ENCODE measurements around the gene NBDY.
"Not testable (repeated sequence)": the region's sequence is repeated elsewhere in the genome, so short reads cannot be mapped to it uniquely, and the experiment has no call there.

Gene NBDY, protein sequence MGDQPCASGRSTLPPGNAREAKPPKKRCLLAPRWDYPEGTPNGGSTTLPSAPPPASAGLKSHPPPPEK

DNA sequence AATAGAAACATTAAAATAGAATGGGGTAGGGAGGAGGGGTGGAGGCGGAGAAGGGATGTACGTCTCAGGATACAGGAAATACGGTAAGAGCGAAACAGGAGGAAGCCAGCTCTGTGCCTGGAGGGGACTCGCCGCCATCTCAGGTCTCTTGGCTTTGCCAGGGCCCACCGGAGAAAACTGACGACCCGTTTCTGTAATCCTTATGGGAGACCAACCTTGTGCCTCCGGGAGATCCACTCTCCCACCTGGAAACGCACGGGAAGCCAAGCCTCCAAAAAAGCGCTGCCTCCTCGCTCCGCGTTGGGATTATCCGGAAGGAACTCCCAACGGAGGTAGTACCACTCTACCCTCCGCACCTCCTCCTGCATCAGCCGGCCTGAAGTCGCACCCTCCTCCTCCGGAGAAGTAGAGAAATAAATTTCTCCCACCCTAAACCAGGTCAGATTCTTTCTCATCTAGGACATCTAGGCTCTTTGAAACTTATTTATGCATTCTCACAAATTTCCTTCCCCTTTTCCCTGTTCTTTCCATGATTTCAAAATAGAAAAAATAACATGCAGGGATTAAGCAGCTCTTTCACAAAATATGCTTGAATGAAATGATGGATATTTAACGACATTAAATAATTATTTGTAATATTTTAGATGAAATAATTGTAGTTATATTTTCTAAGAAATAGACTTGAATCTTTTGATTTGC, at the start of gene NBDY:
TSS of gene NBDY (plus strand) at position 92 of the 699 bp plus-strand sequence. CDS start at position 203, 111 bp downstream.
- H4K20me1 ChIP-seq: peaks cover 31% of the 10 kb centered on the region
- peak within 1 kb of the TSS; percentile 65 for H3K4me2 ChIP-seq
- H3K4me1 ChIP-seq: 0 out of 2 replicates have a peak, but pooled peaks cover 8% of the 10 kb centered on the region
- H3K27me3 ChIP-seq: peaks cover 61% of the 10 kb centered on the region
- TF ChIP-seq Cebpa-rat (IDR thresholded peaks at IDR 0.05): no peak
- peak within 1 kb of the TSS; percentile 82 for H3K9ac ChIP-seq
- peak within 1 kb of the TSS; percentile 72 for H3K4me3 ChIP-seq
- no peaks in the 10 kb centered on the region for H3K36me3 ChIP-seq
- peaks cover 1% of the 10 kb centered on the region; the same call in 1 of the 2 replicates for H3K9me3 ChIP-seq
- peak within 1 kb of the TSS; percentile 81 for H3K27ac ChIP-seq

DNA sequence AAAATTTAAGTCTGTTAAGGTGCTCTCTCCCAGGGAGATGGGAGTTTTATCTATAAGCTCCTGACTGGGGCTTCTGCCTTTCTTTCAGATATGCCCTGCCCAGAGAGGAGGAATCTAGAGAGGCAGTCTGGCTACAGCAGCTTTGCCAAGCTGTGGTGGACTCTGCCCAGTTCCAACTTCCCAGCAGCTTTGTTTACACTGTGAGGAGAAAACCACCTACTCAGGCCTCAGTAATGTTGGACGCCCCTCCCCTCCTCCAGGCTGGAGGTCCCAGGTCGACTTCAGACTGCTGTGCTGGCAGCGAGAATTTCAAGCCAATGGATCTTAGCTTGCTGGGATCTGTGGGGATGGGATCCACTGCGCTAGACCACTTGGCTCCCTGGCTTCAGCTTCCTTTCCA, 24.5 kb upstream of the NBDY start:
- peaks cover 56% of the 10 kb centered on the region for H3K27me3 ChIP-seq
- not testable (repeated sequence) for H3K36me3 ChIP-seq, H3K9ac ChIP-seq, H4K20me1 ChIP-seq, H3K4me1 ChIP-seq, H3K9me3 ChIP-seq, H3K4me3 ChIP-seq, H3K27ac ChIP-seq, H3K4me2 ChIP-seq

DNA sequence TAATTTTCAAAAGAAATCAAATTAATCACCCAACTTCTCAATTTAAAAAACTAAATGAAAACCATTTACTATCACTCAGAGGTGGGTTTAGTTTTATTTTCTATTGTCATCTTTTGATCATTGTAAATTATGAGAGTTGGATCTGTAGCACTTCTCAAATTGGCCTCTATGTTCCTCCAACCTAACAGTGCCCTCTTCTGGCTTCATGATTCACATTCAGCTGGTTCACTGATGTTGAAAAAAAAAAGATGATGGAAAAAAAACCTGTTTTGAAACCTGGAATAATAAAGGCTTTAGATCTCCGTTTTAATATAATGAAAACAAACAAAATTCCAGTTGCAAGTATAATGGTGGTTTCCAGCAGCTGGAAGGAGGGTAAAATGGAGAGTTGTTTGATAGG, 2.4 kb upstream of the NBDY start:
- Histone ChIP-seq H3K36me3 (no peaks in the 10 kb centered on the region), H3K4me1 (0 out of 2 replicates have a peak, but pooled peaks cover 8% of the 10 kb centered on the region), H3K27me3 (peaks cover 77% of the 10 kb centered on the region), H3K27ac (no peak overlapping the region), H4K20me1 (peaks cover 16% of the 10 kb centered on the region), H3K9me3 (peaks cover 6% of the 10 kb centered on the region; the same call in 1 of the 2 replicates), H3K4me2 (no peak overlapping the region), H3K4me3 (no peak overlapping the region), H3K9ac (no peak overlapping the region)
- TF ChIP-seq Cebpa-rat (IDR thresholded peaks at IDR 0.05): no peak

DNA sequence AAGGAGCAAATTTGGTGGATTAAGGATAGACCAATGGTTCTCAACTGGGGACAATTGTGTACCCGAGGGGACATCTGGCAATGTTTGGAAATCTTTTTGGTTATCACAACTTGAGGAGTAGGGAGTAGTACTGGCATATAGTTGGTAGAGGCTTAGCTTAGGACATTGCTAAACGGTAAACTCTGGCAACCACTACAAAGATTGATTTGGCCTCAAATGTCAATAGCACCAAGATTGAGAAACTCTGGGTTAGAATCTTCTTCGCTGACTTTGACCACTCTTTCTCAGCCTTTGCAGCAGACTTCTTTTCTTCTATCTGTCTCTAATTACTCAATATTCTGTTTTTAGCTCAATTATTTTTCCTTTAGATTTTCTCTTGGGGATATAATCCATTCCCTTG, 1.5 kb upstream of the NBDY start:
- no peak overlapping the region for H3K4me2 ChIP-seq
- H3K27ac ChIP-seq: no peak overlapping the region
- H4K20me1 ChIP-seq: peaks cover 21% of the 10 kb centered on the region
- H3K4me1 ChIP-seq: 0 out of 2 replicates have a peak, but pooled peaks cover 8% of the 10 kb centered on the region
- no peak overlapping the region for H3K4me3 ChIP-seq
- no peak overlapping the region for H3K9ac ChIP-seq
- H3K9me3 ChIP-seq: peaks cover 6% of the 10 kb centered on the region; the same call in 1 of the 2 replicates
- peaks cover 73% of the 10 kb centered on the region for H3K27me3 ChIP-seq
- H3K36me3 ChIP-seq: no peaks in the 10 kb centered on the region
- no peak for TF ChIP-seq Cebpa-rat (IDR thresholded peaks at IDR 0.05)

DNA sequence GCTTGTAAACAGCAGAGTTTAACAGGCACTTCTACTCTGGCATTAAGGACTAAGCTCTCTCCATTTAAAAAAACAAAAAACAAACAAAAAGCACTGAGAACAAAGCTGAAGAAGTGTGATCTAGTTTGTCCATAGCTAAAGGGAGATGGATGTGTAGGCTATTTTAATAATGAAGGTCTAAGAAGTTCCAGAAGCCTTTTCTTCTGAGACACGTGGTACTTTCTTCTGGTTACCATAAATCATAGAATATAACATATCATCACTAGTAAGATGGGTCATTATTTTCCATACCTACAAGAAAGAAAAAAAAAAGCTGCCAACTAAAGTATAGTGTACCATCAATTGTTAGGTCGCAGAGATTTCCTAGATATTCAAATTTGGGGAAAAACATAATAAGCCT, 722 bp upstream of the NBDY start:
- Histone ChIP-seq H3K4me1 (0 out of 2 replicates have a peak, but pooled peaks cover 8% of the 10 kb centered on the region), H3K4me3 (peak overlapping the region; percentile 72), H3K36me3 (no peaks in the 10 kb centered on the region), H3K9me3 (peaks cover 6% of the 10 kb centered on the region; the same call in 1 of the 2 replicates), H3K4me2 (peak overlapping the region; percentile 65), H4K20me1 (peaks cover 22% of the 10 kb centered on the region), H3K27me3 (peaks cover 67% of the 10 kb centered on the region), H3K27ac (no peak overlapping the region), H3K9ac (no peak overlapping the region)
- no peak for TF ChIP-seq Cebpa-rat (IDR thresholded peaks at IDR 0.05)

DNA sequence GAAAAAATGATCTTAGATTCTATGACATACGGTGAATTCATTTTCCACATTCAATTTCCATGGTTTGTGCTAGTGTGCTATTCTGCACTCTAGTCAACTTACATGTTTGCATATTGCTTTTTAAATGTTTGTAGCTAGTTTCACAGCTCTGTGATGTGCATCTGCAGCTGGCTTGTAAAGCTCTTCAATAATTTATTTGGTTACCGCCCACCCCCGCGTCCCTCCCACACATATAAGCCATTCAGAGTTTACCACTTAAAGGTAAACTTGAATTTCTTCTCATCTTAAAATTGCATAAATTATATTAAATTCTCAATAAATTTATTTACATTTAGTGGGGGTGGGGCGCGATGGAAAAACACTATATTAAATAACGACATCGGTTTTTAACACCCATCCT, 291 bp upstream of the NBDY start:
- peaks cover 62% of the 10 kb centered on the region for H3K27me3 ChIP-seq
- TF ChIP-seq Cebpa-rat (IDR thresholded peaks at IDR 0.05): no peak
- peak overlapping the region; percentile 65 for H3K4me2 ChIP-seq
- H3K27ac ChIP-seq: no peak overlapping the region
- H3K36me3 ChIP-seq: no peaks in the 10 kb centered on the region
- H3K4me1 ChIP-seq: 0 out of 2 replicates have a peak, but pooled peaks cover 8% of the 10 kb centered on the region
- peak overlapping the region; percentile 72 for H3K4me3 ChIP-seq
- H4K20me1 ChIP-seq: peaks cover 26% of the 10 kb centered on the region
- peak overlapping the region; percentile 82 for H3K9ac ChIP-seq
- H3K9me3 ChIP-seq: peaks cover 6% of the 10 kb centered on the region; the same call in 1 of the 2 replicates

DNA sequence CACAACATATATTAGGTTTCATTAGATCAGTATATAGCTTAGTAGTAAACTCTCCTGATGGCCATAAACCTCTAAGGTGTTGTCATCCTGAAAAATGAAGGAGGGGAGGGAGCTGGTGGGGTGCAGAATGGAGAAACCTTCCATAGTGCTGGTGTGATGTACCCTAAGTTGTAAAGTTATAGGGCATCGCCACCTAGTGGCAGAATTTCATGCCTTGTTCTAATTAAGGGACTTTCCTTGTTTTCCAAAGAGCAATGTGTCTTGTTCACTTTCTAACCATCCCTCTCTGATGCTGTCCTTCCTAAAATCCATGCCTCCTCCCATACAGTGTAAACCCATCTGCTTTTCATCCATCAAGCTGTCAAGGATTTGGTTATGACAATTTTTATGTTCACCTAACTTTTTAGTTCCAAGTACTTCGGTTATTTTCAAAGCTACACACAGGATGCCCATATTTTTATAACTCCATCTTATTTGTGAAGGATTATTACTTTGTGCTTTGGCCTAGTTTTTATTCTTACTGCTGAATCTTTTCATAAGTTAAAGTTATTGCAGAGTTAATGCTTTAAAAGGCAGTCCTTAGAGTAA, 4.5 kb downstream of the NBDY start:
- 0 out of 2 replicates have a peak, but pooled peaks cover 8% of the 10 kb centered on the region for H3K4me1 ChIP-seq
- H3K4me3 ChIP-seq: no peak overlapping the region
- H3K27ac ChIP-seq: no peak overlapping the region
- peaks cover 13% of the 10 kb centered on the region for H3K36me3 ChIP-seq
- peaks cover 75% of the 10 kb centered on the region for H3K27me3 ChIP-seq
- no peaks in the 10 kb centered on the region for H3K9me3 ChIP-seq
- no peak for TF ChIP-seq Cebpa-rat (IDR thresholded peaks at IDR 0.05)
- H4K20me1 ChIP-seq: peaks cover 55% of the 10 kb centered on the region
- no peak overlapping the region for H3K9ac ChIP-seq
- no peak overlapping the region for H3K4me2 ChIP-seq

DNA sequence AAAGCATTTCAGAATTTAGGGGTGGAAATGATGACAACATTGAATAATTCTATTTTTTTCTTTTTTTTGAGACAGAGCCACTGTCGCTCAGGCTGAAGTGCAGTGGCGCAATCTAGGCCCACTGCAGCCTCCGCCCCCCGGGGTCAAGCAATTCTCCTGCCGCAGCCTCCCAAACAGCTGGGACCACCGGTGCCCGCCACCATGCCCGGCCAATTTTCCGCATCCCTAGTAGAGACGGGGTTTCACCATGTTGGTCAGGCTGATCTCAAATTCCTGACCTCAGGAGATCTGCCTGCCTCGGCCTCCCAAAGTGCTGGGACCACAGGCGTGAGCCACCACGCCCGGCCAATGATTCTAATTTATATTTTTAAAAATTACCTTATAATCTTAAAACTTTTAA, 7.2 kb downstream of the NBDY start:
- no peak overlapping the region for H3K27ac ChIP-seq
- peaks cover 6% of the 10 kb centered on the region for H3K9me3 ChIP-seq
- peaks cover 46% of the 10 kb centered on the region for H4K20me1 ChIP-seq
- no peak overlapping the region for H3K4me2 ChIP-seq
- H3K36me3 ChIP-seq: peaks cover 20% of the 10 kb centered on the region
- H3K4me3 ChIP-seq: no peak overlapping the region
- no peak overlapping the region for H3K9ac ChIP-seq
- peaks cover 58% of the 10 kb centered on the region for H3K27me3 ChIP-seq
- no peak for TF ChIP-seq Cebpa-rat (IDR thresholded peaks at IDR 0.05)
- 0 out of 2 replicates have a peak, but pooled peaks cover 1% of the 10 kb centered on the region for H3K4me1 ChIP-seq

DNA sequence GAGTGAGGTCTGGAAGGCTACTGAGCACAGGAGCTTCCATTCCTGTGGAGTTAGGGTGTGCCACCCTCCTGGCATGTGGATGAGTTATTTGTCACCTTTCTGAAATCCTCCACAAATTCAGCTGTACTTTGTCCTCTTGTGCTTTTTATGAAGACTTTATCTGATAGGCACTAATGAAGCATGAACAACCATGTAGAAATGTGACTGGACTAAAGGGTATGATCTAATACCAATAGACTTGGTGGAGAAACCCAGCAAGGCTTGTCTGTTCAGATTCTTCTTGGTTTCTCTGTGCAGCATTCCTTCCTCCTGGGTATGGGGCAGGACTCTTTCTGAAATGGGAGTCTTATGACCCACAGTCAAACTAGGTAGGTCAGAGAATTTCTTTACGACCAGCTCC, 9.6 kb downstream of the NBDY start:
- Histone ChIP-seq H3K4me1 (no peaks in the 10 kb centered on the region), H4K20me1 (peaks cover 33% of the 10 kb centered on the region), H3K27me3 (peaks cover 68% of the 10 kb centered on the region), H3K4me2 (no peak overlapping the region), H3K27ac (no peak overlapping the region), H3K4me3 (no peak overlapping the region), H3K36me3 (peaks cover 24% of the 10 kb centered on the region), H3K9me3 (peaks cover 28% of the 10 kb centered on the region), H3K9ac (no peak overlapping the region)
- TF ChIP-seq Cebpa-rat (IDR thresholded peaks at IDR 0.05): no peak

DNA sequence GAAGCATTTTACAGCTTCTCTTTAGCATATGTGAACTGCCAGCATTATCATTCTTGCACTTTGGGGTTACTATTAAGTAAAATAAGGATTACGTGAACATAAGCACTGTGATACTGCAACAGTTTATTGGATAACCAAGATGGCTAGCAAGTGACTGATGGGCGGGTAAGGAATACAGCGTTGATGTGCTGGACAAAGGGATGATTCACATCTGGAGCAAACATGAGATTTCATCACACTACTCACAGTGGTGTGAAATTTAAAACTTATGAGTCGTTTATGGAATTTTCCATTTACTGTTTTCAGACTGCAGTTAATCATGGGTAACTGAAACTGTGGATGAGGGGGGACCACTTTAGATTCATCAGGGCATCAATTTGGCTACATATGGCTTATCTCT, 16.0 kb downstream of the NBDY start:
- no peak overlapping the region for H3K4me2 ChIP-seq

More for the DNA sequence above, 16.0 kb downstream of the NBDY start:
- peaks cover 19% of the 10 kb centered on the region; the same call in 1 of the 2 replicates for H3K36me3 ChIP-seq
- H3K4me1 ChIP-seq: no peaks in the 10 kb centered on the region
- peaks cover 30% of the 10 kb centered on the region; the same call in 1 of the 2 replicates for H4K20me1 ChIP-seq
- no peak overlapping the region for H3K27ac ChIP-seq
- no peak overlapping the region for H3K4me3 ChIP-seq
- H3K9ac ChIP-seq: no peak overlapping the region
- no peak for TF ChIP-seq Cebpa-rat (IDR thresholded peaks at IDR 0.05)
- peaks cover 33% of the 10 kb centered on the region for H3K9me3 ChIP-seq
- peaks cover 74% of the 10 kb centered on the region for H3K27me3 ChIP-seq

Measured in BLaER1 (cell line).